GM21619 (cell line): Measurements from ENCODE around the gene RAC3.

Experiments used
- ATAC-seq: cut with Tn5 transposase; IDR thresholded peaks from one replicate; pipeline ENCODE4 v1.9.1; 2021; ENCODE audit not compliant: unreplicated experiment

RAC3 gene

DNA sequence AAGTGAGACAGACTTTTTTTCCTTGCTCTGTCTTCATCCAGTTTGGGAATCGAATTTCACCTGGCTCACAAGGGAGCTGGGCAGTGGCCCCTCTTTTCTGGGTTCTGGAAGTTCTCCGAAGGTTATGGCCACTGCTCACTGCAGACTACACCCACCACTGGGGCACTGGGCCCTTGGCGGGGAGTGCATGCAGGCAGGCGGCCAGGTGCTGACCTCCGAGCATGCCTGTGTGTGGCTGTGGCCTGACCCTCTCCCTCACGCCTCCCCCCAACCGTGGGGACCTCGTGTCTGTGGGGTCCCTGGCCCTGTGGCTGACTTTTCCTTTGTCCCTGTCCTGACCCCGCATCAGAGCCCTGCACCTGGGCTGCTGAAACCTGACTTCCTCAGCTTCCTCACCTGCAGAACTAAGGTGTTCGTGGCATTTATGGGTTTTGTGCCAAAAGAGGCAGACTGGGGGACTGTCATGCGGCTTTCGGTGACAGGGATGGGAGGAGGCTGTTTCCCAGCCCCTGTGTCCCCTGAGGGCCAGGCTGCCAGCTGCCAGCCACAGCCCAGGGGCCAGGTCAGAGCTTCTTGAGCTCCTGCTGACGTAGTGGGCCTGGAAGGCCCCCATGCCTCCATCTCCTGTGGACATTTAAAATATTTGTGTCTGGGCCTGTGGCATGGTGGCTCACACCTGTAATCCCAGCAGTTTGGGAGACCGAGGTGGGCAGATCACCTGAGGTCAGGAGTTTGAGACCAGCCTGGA lies 32.6 kb upstream of the RAC3 start:
- ATAC-seq = no peak

DNA sequence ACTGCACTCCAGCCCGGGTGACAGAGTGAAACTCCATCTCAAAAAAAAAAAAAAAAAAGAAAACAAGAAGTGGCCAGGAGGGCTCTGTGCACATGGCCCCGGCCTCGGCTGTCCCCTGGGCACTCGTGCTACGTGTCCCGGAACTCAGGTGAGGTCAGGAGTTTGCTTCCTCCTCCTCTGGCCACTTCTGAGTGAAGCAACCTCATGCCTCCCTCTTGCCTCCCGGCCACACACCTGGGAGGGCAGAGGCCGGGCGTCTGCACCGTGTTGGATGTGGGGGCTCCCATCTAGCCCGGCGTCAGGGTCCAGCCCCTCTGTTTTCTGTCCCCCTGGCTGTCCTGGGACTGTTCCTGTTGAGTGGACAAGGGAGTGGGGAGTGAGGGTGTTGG lies 31.9 kb upstream of the RAC3 start:
- no peak for ATAC-seq

DNA sequence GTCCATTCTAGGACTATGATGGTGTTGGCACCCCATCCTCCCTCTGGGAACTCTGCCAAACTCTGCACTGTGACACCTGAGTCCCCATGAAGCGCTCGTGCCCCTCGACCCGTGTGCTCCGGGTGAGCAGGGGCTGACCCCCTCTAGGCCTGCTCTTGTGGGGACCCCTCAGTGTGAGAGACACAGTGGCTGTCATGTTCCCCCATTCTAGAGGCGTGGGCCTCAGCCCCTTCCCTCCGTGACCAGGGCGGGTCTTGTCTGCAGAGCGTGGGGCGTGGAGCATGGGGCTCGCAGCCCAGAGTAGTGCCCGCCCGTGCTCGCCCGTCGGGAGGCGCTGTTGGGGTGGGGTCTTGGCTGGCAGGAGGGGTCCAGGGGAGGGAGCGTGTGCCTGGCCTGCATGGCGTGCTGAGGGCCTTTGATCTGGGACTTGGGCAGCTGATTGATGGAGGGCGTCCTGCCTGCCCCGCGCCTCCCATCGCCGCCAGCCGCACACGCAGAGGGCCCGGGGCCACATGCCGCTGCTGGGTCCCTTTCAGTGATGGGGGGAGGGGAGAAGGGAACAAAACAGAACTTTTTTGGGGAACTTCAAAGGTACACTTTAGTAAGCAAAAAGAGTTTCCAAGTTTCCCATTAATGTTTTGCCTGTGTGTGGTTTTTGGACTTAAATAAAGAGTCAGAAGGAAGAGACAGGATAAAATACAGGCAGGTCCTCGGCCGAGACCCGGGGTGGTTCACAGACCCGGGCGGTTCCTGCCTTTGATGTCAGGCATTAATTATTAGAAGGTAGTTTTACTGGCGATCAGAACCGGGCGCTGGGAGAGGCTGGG lies 31.3 kb upstream of the RAC3 start:
- ATAC-seq = no peak

DNA sequence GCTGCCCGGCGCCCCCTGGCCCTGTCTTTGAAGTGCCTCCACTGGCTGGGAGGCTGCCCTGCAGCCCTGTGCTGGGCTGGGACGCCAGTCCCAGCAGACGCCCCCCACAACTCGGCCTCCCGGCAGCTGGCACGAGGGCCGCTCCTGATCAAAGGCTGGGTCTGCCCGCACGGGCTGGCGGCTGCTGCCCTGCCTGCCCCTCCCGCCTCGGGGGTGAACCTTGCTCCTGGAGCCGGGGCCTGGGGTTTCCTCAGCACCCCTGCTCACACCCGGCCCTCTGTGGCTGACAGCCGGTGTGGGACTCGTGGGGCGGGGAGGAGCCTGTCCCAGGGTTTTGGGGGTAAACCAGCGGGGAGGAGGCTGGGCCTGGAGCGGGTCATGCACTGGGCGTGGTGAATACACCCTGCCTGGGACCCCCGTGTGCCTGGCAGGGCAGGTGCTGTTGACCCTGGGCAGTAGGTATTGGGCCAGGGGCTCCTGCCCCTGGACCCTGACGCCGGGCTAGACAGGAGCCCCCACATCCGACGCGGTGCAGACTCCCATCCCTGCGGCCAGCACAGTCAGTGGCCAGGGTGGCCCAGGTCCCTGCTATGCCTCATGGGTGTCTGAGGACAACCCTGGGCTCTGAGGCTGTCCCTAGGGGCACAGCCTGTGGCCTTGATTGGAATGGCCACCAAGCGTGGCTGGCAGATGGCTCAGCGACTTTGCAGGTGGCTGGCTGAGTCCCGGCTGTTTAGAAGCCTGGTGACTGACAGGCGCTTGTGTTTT lies 30.5 kb upstream of the RAC3 start:
- ATAC-seq = no peak

DNA sequence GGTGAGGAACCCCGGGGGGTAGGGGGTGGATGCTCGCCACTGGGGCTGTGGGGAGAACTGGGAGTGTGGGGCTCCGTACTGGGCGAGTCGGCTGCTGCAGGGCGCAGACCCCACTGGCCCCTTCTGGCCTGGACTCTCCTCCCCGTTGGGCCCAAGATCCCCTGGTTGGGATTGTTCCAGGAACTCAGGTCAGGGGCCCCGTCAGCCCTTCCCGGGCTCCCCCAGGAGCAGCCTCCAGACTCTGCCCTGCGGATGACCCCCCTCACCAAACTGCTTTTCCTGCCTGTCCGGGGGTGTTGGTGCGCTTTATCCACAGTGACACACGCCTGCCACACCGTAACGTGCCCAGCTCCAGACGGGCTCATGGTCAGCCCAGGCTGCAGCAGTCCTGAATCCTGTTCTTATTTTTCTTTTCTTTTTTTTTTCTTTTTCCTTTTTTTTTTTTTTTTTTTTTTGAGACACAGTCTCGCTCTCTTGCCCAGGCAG lies 29.9 kb upstream of the RAC3 start:
- ATAC-seq = no peak

DNA sequence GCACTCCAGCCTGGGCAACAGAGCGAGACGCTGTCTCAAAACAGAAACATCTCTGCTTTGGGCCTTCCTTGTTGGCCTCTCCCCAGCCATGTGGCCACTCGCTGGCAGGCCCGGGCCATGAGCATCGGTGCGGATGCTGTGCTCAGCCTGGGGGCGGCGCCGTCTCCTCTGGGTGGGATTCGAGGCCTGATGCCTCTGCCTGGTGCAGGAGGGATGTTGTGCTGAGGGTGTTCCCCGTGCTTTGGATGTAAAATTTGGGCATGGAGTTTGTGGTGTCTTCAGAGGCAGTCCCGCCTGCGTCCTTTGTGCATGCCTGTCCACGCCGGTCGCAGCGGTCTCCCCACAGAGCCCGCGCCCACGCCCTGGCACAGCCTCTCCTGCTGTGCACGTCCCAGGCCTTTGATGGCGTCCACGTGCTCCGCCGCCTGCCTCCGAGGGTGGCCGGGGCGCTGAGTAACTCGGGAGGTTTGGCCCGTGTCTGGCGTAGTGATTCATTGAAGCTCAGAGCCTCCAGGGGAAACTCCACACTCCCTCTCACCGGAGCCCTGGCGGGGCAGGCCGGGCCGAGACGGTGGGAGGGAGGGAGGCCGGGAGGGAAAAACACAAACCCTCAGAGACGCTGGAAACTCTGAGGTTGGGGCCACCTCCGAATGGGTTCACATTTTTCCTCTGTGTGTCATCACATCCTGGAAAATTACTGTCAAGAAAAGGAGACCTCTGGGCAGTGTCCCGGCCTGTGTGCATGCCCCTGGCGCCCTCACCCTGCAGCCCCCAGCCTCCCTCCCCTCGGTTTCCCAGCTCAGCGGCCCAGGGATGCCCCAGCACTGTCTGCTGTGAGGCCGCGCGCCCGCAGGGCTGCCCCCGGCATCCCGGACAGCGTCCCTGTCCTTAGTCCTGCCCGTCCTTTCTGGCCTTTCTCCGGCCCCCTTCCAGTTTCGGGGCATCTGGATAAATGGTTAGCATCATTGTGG lies 27.8 kb upstream of the RAC3 start:
- no peak for ATAC-seq

DNA sequence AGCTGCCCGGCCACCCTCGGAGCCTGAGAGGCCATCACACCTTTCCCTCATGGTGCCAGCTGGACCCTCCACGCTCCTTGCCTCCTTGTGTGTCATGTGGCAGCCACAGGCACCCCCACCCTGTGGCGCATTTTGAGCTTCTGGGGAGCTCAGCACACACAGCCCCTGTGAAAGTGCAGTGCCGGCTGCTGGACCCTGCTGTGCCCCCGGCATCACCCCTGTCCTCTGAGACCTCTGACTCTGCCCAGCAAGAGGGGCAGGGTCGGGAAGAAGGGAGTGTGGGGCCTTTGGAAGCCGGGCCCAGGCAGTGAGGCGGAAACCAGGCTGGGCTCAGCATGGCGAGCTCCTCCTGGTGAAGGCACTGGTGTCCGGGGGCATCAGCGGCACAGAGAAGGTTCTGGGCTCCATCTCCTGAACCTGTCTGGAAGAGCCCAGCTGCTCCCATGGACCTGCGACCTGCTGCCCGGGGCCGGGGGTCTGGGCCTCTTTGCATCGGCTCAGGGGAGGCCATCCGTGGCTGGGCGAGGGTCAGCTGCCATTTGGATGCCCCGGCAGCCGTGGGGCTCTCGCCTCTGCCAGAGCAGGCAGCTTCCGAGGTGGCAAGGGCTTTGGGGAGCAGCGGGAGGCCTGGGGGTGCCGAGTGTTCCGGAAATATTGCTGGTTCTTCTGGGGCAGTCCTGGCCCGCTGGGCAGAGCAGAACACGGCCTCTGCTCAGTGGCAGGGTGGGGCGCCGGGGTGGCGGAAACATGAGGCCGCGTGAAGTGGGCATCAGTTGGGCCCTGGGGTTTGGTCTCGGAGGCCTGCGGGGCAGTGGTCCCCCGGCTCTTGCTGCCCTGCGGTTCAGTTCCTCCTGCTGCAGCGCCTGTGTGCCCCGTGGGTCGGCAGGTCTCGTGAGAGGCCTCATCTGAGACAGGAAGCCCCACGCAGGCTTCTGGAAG lies 26.7 kb upstream of the RAC3 start:
- no peak for ATAC-seq

DNA sequence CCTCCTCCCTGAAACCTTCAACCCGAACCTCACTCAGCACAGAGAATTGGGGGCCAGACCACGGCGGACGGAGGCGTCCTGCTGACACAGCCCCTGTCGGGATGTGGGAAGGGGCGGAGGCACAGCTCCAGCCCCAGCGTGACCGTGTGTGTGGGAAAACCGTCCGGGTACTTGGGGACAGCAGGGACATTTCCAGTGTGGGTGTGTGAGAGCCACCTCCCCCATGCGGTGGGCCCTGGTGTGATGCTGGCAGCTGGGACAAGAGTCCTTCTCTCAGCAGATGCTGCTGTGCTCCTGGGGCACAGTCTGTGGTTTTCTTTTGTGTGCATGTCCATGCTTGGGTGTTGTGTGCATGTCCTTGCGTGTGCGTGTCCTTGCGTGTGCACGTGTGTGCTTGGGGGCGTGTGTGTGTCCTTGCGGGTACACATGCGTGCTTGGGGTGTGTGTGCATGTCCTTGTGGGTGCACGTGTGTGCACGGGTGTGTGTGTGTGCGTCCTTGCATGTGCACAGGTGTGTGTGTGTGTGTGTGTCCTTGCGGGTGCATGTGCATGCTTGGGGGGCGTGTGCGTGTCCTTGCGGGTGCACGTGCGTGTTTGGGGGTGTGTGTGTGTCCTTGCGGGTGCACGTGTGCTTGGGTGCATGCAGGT lies 25.7 kb upstream of the RAC3 start:
- ATAC-seq = no peak

DNA sequence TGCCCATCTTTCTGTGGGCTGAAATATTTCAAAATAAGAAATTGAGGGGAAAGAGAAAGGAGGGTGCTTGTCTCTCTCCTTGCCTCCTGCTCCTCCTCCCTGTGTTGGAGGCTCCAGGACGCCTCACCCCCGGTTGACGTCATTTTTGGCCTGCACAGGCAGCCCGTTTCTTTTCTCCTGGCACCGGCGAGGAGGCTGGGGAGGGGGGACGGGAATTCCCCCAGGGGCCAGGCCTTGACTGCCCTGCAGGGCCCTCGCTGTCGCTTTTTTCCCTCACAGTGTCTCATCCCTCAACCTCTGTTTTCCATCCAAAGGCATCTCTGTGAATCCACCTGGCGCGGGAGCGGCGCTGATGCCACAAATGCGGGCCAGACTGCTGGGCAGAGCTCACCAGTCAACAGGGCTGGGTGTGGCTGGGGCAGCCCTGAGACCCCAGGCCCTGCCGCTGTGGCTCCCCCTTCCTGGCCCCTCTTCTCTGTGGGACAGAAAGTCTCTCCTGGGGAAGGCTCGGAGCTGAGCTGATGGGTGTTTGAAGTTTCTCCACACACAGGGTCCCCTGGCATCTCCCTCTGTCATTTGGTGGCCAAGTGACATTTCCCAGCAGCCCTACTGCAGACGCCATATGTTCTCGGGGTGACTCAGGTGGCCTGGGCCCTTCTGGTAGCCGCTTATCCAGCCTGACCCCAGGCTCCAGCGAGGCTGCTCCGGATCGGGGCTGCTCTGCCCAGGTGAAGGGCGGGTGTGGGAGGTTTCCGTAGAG lies 24.8 kb upstream of the RAC3 start:
- ATAC-seq = no peak

DNA sequence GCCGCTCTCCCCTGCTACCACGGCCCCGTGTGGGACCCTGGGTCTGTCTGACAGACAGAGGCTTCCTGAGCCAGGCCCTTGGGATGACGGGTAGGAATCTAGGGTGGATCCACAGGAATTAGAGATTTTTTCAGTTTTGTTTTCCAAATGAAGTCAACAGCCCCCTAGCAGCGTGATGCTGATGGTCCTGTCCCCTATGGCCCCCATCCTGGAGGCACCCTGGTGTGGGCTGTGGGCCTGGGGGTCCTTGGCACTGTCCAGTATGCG lies 24.3 kb upstream of the RAC3 start:
- ATAC-seq = no peak

DNA sequence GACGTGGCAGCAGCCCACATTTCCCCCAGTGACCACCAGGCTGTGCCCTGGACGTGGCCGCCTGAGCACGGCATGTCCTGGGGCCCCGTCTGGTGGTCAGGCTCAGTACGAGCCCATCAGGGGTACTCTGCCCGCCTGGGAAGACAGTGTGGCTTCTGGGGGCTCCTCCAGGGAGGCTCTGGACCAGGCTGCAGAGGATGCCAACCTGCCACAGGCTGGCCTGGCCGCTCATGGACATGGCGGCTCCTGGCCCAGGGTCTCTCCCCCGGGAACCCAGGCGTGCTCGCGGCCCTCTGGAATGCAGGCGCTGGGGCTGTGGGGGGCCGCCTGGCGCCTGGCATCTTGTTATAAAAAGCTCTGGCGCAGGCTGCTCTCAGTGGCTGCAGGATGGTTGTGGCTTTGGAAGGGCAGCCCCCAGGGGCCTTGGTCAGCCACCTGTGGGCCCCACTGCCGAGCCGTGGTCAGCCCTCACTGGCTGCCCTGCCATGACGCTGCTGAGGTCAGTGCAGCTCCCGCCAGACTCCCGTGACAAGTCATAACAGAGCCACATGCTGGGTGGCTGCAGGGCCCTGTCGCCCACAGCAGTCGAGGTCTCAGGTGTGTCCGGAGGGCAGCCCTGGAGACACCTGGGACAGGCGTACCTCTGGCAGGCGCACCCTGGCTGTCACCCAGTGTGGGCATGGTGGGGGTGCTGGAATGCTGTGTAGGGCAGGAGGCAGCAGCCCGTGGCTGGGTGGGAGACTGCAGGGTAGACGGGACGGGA lies 23.8 kb upstream of the RAC3 start:
- no peak for ATAC-seq

DNA sequence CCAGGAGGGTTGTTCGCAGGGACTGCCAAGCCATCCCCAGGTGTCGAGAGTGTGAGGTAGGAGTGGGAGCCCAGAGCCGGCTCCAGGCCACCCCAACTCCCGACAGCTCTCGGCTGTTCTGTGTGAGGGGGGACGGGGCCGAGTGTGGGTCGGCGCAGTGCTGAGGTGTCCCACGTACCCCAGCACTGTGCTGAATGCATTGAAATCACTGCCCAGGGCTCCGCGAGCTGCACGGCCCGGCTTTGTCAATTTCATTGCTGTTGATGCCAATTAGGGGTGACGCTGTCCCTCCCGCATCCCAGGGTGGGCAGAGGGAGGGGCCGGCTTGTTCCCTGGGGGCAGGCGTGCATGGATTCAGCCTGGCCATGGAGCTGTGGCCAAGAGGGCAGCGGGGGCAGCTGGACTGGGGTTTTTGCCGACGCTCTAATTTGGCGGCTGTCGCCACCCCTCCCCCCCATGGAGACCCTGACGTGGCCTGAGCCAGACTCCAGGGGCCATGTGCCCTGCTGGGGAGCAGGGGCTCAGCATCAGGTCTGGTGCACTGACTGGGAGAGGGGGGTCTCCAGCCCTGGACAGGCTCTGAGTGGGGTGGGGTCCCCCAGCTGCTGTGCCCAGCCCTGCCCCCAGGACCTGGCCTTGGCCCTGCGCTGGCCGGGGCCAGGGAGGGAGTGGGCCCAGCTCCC lies 23.1 kb upstream of the RAC3 start:
- no peak for ATAC-seq

DNA sequence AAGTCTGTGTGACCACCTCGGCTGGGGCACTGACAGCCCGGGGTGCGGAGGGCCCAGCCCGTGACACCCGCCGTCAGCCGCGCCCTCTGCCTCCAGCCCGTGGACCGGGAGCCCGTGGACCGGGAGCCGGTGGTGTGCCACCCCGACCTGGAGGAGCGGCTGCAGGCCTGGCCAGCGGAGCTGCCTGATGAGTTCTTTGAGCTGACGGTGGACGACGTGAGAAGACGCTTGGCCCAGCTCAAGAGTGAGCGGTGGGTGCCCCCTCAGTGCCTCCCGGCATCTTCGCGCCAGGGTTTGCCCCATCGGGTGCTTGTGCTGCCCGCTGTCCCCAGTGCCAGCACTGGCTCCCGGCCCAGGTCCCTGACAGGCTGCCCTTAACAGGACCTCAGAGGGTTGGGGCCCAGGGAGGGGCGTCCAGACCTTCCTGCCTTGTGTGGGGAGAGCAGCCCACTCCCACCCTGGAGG lies 22.5 kb upstream of the RAC3 start:
- ATAC-seq = no peak

DNA sequence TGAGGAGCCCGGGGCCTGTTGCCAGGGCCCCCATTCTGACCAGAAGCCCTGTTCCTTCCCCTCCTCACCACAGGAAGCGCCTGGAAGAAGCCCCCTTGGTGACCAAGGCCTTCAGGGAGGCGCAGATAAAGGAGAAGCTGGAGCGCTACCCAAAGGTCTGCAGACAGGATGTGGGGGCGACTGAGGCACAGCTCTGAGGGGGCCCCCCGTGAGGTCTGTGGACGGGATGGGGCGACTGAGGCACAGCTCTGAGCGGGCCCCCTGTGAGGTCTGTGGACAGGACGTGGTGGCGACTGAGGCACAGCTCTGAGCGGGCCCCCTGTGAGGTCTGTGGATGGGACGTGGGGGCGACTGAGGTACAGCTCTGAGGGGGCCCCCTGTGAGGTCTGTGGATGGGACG lies 22.1 kb upstream of the RAC3 start:
- no peak for ATAC-seq

DNA sequence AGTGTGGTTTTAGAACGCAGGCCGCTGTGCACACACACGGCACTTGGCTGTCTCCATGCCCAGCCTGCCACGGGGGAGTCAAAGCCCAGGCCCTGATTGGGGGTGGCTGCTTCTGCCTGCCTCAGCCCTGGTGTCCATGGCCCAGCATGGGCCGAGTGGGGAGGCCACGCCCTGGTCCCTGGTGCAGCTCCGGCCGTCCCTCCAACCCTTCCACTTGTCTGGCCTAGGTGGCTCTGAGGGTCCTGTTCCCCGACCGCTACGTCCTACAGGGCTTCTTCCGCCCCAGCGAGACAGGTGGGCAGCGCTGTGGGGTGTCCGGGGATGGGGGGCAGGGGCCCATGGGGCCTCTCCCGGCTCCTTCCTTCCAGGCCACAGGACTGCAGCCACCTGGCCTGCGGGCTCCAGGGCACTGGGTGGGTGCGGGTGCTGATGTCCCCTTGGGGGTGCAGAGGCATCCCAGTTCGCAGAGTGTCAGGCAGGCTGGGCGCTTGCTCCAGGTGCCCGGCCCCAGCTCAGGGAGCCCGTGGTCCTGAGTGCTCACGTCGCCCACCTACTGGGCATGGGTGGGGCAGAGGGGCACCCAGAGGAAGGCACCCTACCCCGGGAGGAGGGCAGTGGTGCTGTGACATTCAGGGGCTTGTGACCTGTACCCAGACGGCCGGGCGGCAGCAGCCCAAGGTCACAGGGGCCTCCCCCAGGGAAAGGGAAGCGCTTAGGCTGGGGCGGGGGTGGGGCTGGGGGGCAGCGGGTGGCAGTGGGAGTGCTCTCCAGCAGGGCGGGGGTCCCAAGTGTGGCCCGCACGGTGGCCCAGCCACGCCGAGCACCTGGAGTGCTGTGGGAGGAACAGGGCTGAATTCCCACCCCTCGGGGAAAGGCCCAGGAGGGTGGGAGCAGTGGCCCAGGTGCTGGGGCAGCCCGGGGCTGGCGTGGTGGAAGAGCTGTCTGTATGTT lies 20.6 kb upstream of the RAC3 start:
- ATAC-seq = no peak

DNA sequence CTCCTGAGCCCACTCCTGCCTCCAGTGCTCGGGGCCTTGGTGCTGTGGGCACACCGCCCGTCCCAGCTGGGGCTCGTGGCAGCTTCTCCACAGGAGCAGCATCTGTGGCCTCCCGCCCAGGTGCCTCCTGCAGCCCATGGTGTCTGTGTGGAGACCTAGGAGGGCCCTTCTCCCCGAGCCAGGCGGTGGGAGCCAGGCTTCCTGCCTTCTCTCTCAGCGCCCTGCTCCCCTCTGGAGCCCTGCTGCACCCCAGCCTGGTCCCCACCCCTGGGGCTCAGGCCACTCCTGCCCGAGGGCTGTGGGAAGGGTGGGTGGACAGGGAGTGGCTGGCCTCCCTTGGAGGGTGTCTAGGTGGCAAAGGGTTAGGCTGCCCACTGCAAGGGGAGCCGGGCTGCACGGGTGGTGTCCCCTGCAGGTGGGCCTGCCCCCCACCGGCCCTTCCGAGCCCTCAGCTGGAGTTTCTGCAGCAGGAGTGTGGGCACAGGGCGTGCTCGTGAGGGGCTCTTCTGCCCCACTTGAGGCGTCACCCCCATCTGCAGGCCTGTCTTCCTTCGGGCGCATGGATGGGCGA lies 19.8 kb upstream of the RAC3 start:
- no peak for ATAC-seq
